Peyer's patch (tissue), 4 donors: Measurements from ENCODE around the gene MATN3. TPM values are rescaled to one million over a fixed set of nuclear protein-coding genes. Genes with fewer than 3 reads are reported as not detected.

ENCODE experiments used
- DNase-seq, 3 donors: peaks; one replicate each; pipeline ENCODE4 v3.0.0-alpha.2; 2017 to 2019
- H3K27ac ChIP-seq, 4 donors: fragments of 200-600 bp; sonication (generic); one replicate each; pipeline ENCODE4 v1.5.1; 2016 to 2019
- H3K27me3 ChIP-seq, 2 donors: fragments of 200-600 bp; sonication (generic); one replicate each; pipeline ENCODE4 v1.5.1; 2019
- H3K36me3 ChIP-seq, 3 donors: fragments of 200-600 bp; sonication (generic); one replicate each; pipeline ENCODE4 v1.5.1; 2016 to 2019
- H3K4me1 ChIP-seq, 4 donors: fragments of 200-600 bp; sonication (generic); one replicate each; pipeline ENCODE4 v1.5.1; 2016 to 2019
- H3K4me3 ChIP-seq, 4 donors: fragments of 200-600 bp; sonication (generic); 1 replicate in 3 of 4; 2 replicates in 1 of 4; pipeline ENCODE4 v1.5.1; 2016 to 2019; ENCODE audit warnings: mild to moderate bottlenecking in 1 of 4
- H3K9me3 ChIP-seq, 4 donors: fragments of 200-600 bp; sonication (generic); one replicate each; pipeline ENCODE4 v1.5.1; 2016 to 2019; ENCODE audit warnings: mild to moderate bottlenecking in 1 of 4
- CTCF ChIP-seq, 6 experiments: fragments of 450-650 bp in 4 of 6; fragments of 200-600 bp in 2 of 6; sonication (generic) in 1 of 6; IDR thresholded peaks; one replicate each; pipeline ENCODE4 v1.5.1; 2017 to 2019; ENCODE audit warnings: antibody characterized with exemption in 6 of 6, mild to moderate bottlenecking in 3 of 6, moderate library complexity in 1 of 6
- POLR2A ChIP-seq, 2 donors: fragments of 450-650 bp; IDR thresholded peaks; one replicate each; pipeline ENCODE4 v1.5.1; 2017; ENCODE audit warnings: antibody characterized with exemption in 2 of 2, mild to moderate bottlenecking in 2 of 2, moderate library complexity in 2 of 2
- total RNA-seq, 4 donors: library from RNA; depleted of rRNA; stranded (reverse); fragments of >200 nt; gene quantifications; one replicate each; pipeline ENCODE4 v1.1.0, GENCODE V29; 2016

Gene MATN3
- total RNA-seq, 4 donors from 2014 or later, result 0.40 TPM; not detected in 3

- peaks cover 0 to 35% (median 2%) of the 10 kb centered on the region in 4 donors for H3K4me1 ChIP-seq
- no peak overlapping the region for H3K4me3 ChIP-seq
- H3K27ac ChIP-seq, result no peak overlapping the region
- H3K9me3 ChIP-seq, result no peaks in the 10 kb centered on the region
- no peak for TF ChIP-seq POLR2A (IDR thresholded peaks at IDR 0.05)
- no peak for DNase-seq
- peaks cover 0 to 11% (median 0%) of the 10 kb centered on the region in 3 donors for H3K36me3 ChIP-seq
- H3K27me3 ChIP-seq, result no peaks in the 10 kb centered on the region
Measured at GRCh38 chr2:20044778-20045177, 32.3 kb upstream of the MATN3 start.

- Histone ChIP-seq H3K36me3 (peaks cover 0 to 34% (median 0%) of the 10 kb centered on the region in 3 donors), H3K4me1 (peaks cover 0 to 14% (median 0%) of the 10 kb centered on the region in 4 donors), H3K27me3 (no peaks in the 10 kb centered on the region), H3K27ac (no peak overlapping the region), H3K9me3 (no peaks in the 10 kb centered on the region), H3K4me3 (no peak overlapping the region)
- no peak for TF ChIP-seq CTCF (IDR thresholded peaks at IDR 0.05)
- no peak for TF ChIP-seq POLR2A (IDR thresholded peaks at IDR 0.05)
- DNase-seq, result no peak
Measured at GRCh38 chr2:20042531-20042930, 30.1 kb upstream of the MATN3 start.

- Histone ChIP-seq H3K36me3 (peaks cover 0 to 50% (median 0%) of the 10 kb centered on the region in 3 donors), H3K4me1 (peaks cover 0 to 14% (median 0%) of the 10 kb centered on the region in 4 donors), H3K27me3 (no peaks in the 10 kb centered on the region), H3K4me3 (no peak overlapping the region), H3K27ac (no peak overlapping the region), H3K9me3 (no peaks in the 10 kb centered on the region)
- DNase-seq, result peak in 1 of 3 donors; percentile 55
- TF ChIP-seq POLR2A (IDR thresholded peaks at IDR 0.05) (no peak), CTCF (IDR thresholded peaks at IDR 0.05) (no peak)
Measured at GRCh38 chr2:20040489-20041172, 28.2 kb upstream of the MATN3 start.

- no peak for TF ChIP-seq POLR2A (IDR thresholded peaks at IDR 0.05)
- no peak for TF ChIP-seq CTCF (IDR thresholded peaks at IDR 0.05)
- Histone ChIP-seq H3K4me3 (no peak overlapping the region), H3K36me3 (peaks cover 0 to 80% (median 0%) of the 10 kb centered on the region in 3 donors), H3K4me1 (no peaks in the 10 kb centered on the region), H3K27me3 (no peaks in the 10 kb centered on the region), H3K27ac (no peak overlapping the region), H3K9me3 (no peaks in the 10 kb centered on the region)
- no peak for DNase-seq
Measured at GRCh38 chr2:20037660-20038059, 25.2 kb upstream of the MATN3 start.

- TF ChIP-seq POLR2A (IDR thresholded peaks at IDR 0.05), result no peak
- TF ChIP-seq CTCF (IDR thresholded peaks at IDR 0.05), result no peak
- no peak overlapping the region for H3K4me3 ChIP-seq
- DNase-seq, result no peak
- no peak overlapping the region for H3K27ac ChIP-seq
- no peaks in the 10 kb centered on the region for H3K9me3 ChIP-seq
- no peaks in the 10 kb centered on the region for H3K4me1 ChIP-seq
- H3K36me3 ChIP-seq, result peaks cover 0 to 95% (median 0%) of the 10 kb centered on the region in 3 donors
- no peaks in the 10 kb centered on the region for H3K27me3 ChIP-seq
Measured at GRCh38 chr2:20035955-20036666, 23.6 kb upstream of the MATN3 start.

GRCh38 chr2:20034821-20035220, 22.4 kb upstream of the MATN3 start:
- Histone ChIP-seq H3K27ac (no peak overlapping the region), H3K9me3 (no peaks in the 10 kb centered on the region), H3K27me3 (no peaks in the 10 kb centered on the region), H3K4me3 (no peak overlapping the region), H3K4me1 (no peaks in the 10 kb centered on the region), H3K36me3 (peaks cover 0 to 97% (median 0%) of the 10 kb centered on the region in 3 donors)
- TF ChIP-seq CTCF (IDR thresholded peaks at IDR 0.05) (no peak), POLR2A (IDR thresholded peaks at IDR 0.05) (no peak)
- no peak for DNase-seq
